Activated naive CD8-positive, alpha-beta T cell treated with anti-CD3 and anti-CD28 coated beads for 36 hours (primary cell): ENCODE measurements around the gene SMARCAL1. TPM values are rescaled to one million over a fixed set of nuclear protein-coding genes. Genes with fewer than 3 reads are reported as not detected.

Experiments used
- DNase-seq: peaks from one replicate; pipeline ENCODE4 v3.0.0; 2021
- H3K27ac Mint-ChIP-seq: one replicate; pipeline ENCODE4 v1.8.0; 2022; ENCODE audit warnings: mild to moderate bottlenecking, moderate library complexity, mixed read lengths
- H3K27me3 Mint-ChIP-seq: one replicate; pipeline ENCODE4 v1.8.0; 2022; ENCODE audit warnings: mild to moderate bottlenecking, mixed read lengths
- H3K36me3 Mint-ChIP-seq: one replicate; pipeline ENCODE4 v1.8.0; 2021; ENCODE audit warnings: mild to moderate bottlenecking, mixed read lengths
- H3K4me1 Mint-ChIP-seq: one replicate; pipeline ENCODE4 v1.8.0; 2021; ENCODE audit warnings: mixed read lengths
- H3K4me3 Mint-ChIP-seq: one replicate; pipeline ENCODE4 v1.8.0; 2022; ENCODE audit warnings: mild to moderate bottlenecking, moderate library complexity, mixed read lengths
- H3K9me3 Mint-ChIP-seq: one replicate; pipeline ENCODE4 v1.8.0; 2022; ENCODE audit warnings: mixed read lengths
- total RNA-seq, 2 experiments: library from RNA; stranded (reverse); gene quantifications; one replicate each; pipeline ENCODE4 v1.2.3, GENCODE V29; 2021

Gene SMARCAL1
- total RNA-seq, 2 experiments from 2014 or later, result 22.4 to 25.3 TPM

GRCh38 chr2:216492597-216493333 is 80.5 kb downstream of the SMARCAL1 start:
- H3K36me3 Mint-ChIP-seq, result peaks cover 5% of the 10 kb centered on the region

GRCh38 chr2:216493334-216493685 is 81.0 kb downstream of the SMARCAL1 start:
- Mint-ChIP-seq H3K27me3 (no peaks in the 10 kb centered on the region), H3K4me1 (peaks cover 23% of the 10 kb centered on the region), H3K9me3 (no peaks in the 10 kb centered on the region), H3K27ac (no peak overlapping the region), H3K36me3 (peaks cover 5% of the 10 kb centered on the region), H3K4me3 (no peak overlapping the region)
- no peak for DNase-seq

More at GRCh38 chr2:216492597-216493333, 80.5 kb downstream of the SMARCAL1 start:
- Mint-ChIP-seq H3K27me3 (no peaks in the 10 kb centered on the region), H3K27ac (no peak overlapping the region), H3K4me3 (no peak overlapping the region), H3K9me3 (no peaks in the 10 kb centered on the region), H3K4me1 (peaks cover 19% of the 10 kb centered on the region)
- DNase-seq, result no peak

GRCh38 chr2:216495656-216496055 is 83.4 kb downstream of the SMARCAL1 start:
- Mint-ChIP-seq H3K27me3 (no peaks in the 10 kb centered on the region), H3K4me1 (peaks cover 30% of the 10 kb centered on the region), H3K4me3 (no peak overlapping the region), H3K9me3 (no peaks in the 10 kb centered on the region), H3K36me3 (peaks cover 26% of the 10 kb centered on the region), H3K27ac (no peak overlapping the region)
- no peak for DNase-seq

DNA sequence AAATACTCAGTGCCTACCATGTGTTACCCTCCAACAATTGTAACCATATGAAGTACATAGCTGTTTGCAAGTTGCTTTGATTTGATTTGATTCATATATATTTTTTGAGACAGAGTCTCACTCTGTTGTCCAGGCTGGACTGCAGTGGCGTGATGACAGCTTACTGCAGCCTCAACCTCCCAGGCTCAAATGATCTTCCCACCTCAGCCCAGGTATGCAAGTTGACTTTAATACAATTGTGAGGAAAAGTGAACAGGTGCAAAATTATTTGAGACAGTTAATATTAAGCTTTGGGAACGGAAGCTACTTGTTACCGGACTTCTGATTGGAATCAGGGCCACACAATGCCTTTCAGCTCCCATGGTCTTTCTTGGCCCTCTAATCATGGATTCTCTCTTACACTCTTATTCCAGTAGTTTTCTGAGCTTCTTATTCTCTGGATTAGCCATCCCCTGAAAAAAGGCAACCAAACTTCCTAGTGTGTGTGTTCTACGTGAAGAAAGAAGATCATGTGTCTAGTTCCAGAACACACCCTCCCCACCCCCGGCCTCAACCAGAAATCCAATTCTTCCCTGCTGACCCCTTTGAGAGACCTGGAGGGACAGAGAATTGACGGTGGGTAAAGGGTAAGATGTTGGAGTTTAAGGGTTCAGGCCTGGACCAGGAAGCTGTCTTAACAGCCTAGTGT is 85.2 kb downstream of the SMARCAL1 start:
- Mint-ChIP-seq H3K27me3 (no peaks in the 10 kb centered on the region), H3K36me3 (peaks cover 43% of the 10 kb centered on the region), H3K27ac (peak overlapping the region; percentile 98), H3K4me1 (peaks cover 44% of the 10 kb centered on the region), H3K9me3 (no peaks in the 10 kb centered on the region), H3K4me3 (peak overlapping the region; percentile 97)
- DNase-seq, result no peak

DNA sequence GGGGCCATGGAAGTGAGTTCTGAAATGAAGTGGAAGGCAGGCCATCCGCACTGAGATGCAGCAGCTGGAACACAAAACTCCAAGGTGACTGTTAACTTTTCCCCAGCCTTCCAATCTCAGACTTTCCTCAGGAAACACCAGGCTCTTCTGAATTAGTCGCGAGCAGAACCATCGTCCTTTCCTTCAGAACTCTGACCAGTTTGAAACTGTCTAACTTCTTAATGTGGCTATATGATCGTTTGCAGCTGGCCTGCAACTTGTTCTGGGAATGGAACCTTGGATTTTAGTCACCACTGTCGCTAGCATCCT is 85.7 kb downstream of the SMARCAL1 start:
- Mint-ChIP-seq H3K27ac (peak overlapping the region; percentile 98), H3K4me3 (peak overlapping the region; percentile 97), H3K36me3 (peaks cover 48% of the 10 kb centered on the region), H3K27me3 (no peaks in the 10 kb centered on the region), H3K4me1 (peaks cover 49% of the 10 kb centered on the region), H3K9me3 (no peaks in the 10 kb centered on the region)
- DNase-seq, result no peak

DNA sequence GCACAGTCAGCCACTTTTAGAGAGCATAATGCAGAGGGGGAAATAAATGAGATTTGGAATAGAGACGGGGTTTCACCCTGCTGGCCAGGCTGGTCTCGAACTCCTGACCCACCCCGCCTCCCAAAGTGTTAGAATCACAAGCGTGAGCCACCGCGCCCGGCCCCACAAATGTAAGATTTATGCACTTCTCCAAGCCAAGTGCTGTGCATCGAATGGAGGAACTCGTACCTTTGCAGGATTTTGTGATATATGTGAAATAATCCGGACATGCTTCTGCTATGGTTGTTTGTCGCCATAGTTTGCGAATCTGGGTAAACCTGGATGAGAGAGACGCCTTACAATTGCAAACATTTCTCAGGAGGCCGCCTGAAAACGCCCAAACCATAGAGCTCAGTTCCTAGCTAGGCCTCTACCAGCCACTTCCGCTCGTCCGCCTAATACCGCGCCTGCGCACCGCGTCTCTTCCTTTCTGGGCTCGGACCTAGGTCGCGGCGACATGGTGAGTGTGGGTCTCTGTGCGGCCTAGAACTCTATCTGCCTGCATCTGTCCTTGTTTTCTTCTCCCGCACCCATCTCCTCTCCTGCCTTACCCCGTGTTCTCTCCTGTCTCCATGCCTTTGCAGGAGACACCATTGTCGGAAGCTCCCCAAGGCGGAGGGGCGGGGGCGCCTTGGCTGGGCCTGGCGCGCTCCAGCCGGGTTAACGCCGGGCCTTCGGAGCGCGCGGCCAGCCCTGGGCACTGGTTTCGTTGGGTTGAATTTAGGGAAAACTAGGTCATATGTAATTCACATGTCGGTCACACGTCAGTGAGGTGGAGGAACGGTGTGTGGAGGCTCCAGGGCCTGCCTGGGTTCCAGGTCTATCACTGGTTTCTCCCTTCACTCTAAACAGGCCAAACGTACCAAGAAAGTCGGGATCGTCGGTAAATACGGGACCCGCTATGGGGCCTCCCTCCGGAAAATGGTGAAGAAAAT is 86.4 kb downstream of the SMARCAL1 start, which contains the start of gene RPL37A:
TSS of gene RPL37A (plus strand) at position 466 of the 974 bp plus-strand sequence. CDS start at position 497, 31 bp downstream.
- no peaks in the 10 kb centered on the region for H3K27me3 Mint-ChIP-seq
- peak within 1 kb of the TSS; percentile 98 for H3K27ac Mint-ChIP-seq
- DNase-seq, result peak; percentile 90
- no peaks in the 10 kb centered on the region for H3K9me3 Mint-ChIP-seq
- peak within 1 kb of the TSS; percentile 97 for H3K4me3 Mint-ChIP-seq
- H3K36me3 Mint-ChIP-seq, result peaks cover 55% of the 10 kb centered on the region
- peaks cover 53% of the 10 kb centered on the region for H3K4me1 Mint-ChIP-seq

DNA sequence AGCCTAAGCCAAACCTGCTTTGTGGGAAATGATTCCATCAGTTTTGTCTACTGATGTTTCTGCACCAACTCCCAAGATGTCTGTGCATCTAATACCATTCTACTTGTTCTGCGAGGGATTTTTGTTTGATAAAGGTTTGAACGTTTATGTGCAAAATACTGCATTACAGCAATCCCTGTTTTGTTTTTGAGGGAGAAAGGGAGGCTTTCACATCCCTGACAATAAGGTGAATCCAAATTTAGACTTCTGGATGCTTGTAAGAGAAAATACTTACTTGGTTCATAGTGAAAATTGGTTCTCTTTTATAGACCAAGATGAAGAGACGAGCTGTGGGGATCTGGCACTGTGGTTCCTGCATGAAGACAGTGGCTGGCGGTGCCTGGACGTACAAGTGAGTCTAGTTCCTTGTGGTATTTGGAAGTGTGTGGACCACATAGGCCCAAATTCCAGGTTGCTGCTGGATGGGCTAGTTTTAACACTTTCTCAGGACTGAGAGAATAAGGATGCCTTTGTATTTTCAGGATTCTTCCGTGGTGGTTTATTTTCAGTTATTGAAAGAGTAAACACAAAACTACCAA is 87.4 kb downstream of the SMARCAL1 start:
- no peak for DNase-seq
- peak overlapping the region; percentile 98 for H3K27ac Mint-ChIP-seq
- no peaks in the 10 kb centered on the region for H3K27me3 Mint-ChIP-seq
- H3K4me3 Mint-ChIP-seq, result peak overlapping the region; percentile 97
- H3K4me1 Mint-ChIP-seq, result peaks cover 59% of the 10 kb centered on the region
- H3K9me3 Mint-ChIP-seq, result peaks cover 2% of the 10 kb centered on the region
- peaks cover 63% of the 10 kb centered on the region for H3K36me3 Mint-ChIP-seq

DNA sequence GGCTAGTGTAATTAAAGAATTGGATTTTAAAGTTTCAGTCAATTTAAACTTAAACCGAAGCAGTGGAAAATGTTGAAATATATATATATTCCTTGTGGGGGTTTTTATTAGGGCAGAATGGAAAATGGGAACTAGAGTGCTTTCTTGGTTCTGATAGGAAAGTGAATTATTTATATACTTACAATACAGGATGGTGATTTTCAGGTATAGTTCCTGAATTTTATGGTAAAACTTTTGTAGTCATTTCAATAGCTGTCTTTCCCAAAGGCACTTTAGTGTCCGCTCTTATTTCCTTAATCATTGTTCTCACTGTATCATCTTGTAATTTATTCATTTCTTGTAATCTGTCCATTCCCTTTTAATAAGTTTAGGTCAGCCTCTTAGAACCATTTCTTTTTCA is 88.3 kb downstream of the SMARCAL1 start:
- H3K9me3 Mint-ChIP-seq, result peaks cover 2% of the 10 kb centered on the region
- H3K36me3 Mint-ChIP-seq, result peaks cover 70% of the 10 kb centered on the region
- peak overlapping the region; percentile 98 for H3K27ac Mint-ChIP-seq
- no peak for DNase-seq
- H3K4me3 Mint-ChIP-seq, result peak overlapping the region; percentile 97
- peaks cover 63% of the 10 kb centered on the region for H3K4me1 Mint-ChIP-seq
- H3K27me3 Mint-ChIP-seq, result no peaks in the 10 kb centered on the region

- peak overlapping the region; percentile 98 for H3K27ac Mint-ChIP-seq
- H3K4me1 Mint-ChIP-seq, result peaks cover 61% of the 10 kb centered on the region
- peak overlapping the region; percentile 97 for H3K4me3 Mint-ChIP-seq
- no peak for DNase-seq
- no peaks in the 10 kb centered on the region for H3K27me3 Mint-ChIP-seq
- peaks cover 2% of the 10 kb centered on the region for H3K9me3 Mint-ChIP-seq
- H3K36me3 Mint-ChIP-seq, result peaks cover 78% of the 10 kb centered on the region
Observed at GRCh38 chr2:216501854-216502253, 89.6 kb downstream of the SMARCAL1 start.

GRCh38 chr2:216502381-216503158 is 90.3 kb downstream of the SMARCAL1 start:
- DNase-seq, result no peak
- no peaks in the 10 kb centered on the region for H3K27me3 Mint-ChIP-seq
- H3K27ac Mint-ChIP-seq, result peak overlapping the region; percentile 79
- H3K4me1 Mint-ChIP-seq, result peaks cover 59% of the 10 kb centered on the region
- H3K36me3 Mint-ChIP-seq, result peaks cover 75% of the 10 kb centered on the region
- peaks cover 2% of the 10 kb centered on the region for H3K9me3 Mint-ChIP-seq
- peak overlapping the region; percentile 97 for H3K4me3 Mint-ChIP-seq

- no peaks in the 10 kb centered on the region for H3K27me3 Mint-ChIP-seq
- peak overlapping the region; percentile 79 for H3K27ac Mint-ChIP-seq
- peaks cover 2% of the 10 kb centered on the region for H3K9me3 Mint-ChIP-seq
- peaks cover 53% of the 10 kb centered on the region for H3K4me1 Mint-ChIP-seq
- no peak for DNase-seq
- peaks cover 73% of the 10 kb centered on the region for H3K36me3 Mint-ChIP-seq
- peak overlapping the region; percentile 97 for H3K4me3 Mint-ChIP-seq
Observed at GRCh38 chr2:216503159-216503629, 90.9 kb downstream of the SMARCAL1 start.

DNA sequence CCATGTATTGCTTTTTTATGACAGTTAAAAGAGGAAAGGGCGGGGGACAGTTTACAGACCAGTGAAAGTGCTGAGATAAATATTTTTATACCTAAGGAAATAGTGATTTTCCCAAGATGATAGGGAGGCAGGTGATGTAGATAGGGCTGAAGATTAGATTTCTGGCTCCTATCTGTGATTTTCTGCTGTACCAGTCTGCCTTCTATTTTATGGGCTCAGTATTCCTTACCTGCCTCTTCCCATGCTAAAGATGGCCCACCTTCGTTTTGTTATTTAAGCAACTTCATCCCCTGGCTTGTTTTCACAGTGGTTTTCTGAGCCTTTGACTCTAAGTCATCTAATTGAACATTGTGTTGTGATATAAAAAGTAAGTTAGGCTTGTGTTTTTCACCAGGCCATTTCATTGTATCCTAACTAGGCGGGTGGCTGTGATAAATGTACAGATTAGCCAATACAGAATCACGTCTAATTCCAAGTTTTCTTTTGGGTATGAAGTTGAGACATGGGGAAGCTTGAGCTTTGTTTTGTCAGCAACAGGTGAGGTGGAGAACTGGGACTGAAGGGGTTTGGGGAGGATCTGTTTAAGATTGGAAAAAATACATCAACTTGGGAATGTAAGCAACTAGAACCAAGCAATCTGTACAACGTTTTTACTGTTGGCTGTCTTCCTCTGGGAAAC is 91.6 kb downstream of the SMARCAL1 start:
- H3K36me3 Mint-ChIP-seq, result peaks cover 72% of the 10 kb centered on the region
- DNase-seq, result no peak
- H3K4me3 Mint-ChIP-seq, result peak overlapping the region; percentile 37
- peak overlapping the region; percentile 79 for H3K27ac Mint-ChIP-seq
- H3K9me3 Mint-ChIP-seq, result peaks cover 2% of the 10 kb centered on the region
- peaks cover 53% of the 10 kb centered on the region for H3K4me1 Mint-ChIP-seq
- H3K27me3 Mint-ChIP-seq, result no peaks in the 10 kb centered on the region

- peaks cover 2% of the 10 kb centered on the region for H3K9me3 Mint-ChIP-seq
- H3K4me3 Mint-ChIP-seq, result peak overlapping the region; percentile 37
- peaks cover 53% of the 10 kb centered on the region for H3K4me1 Mint-ChIP-seq
- DNase-seq, result no peak
- peak overlapping the region; percentile 72 for H3K27ac Mint-ChIP-seq
- peaks cover 70% of the 10 kb centered on the region for H3K36me3 Mint-ChIP-seq
- H3K27me3 Mint-ChIP-seq, result no peaks in the 10 kb centered on the region
Observed at GRCh38 chr2:216504376-216504762, 92.1 kb downstream of the SMARCAL1 start.
